GM20431 (cell line): ENCODE measurements around the gene VMO1.

Experiments
- in situ Hi-C: fragments of 300-500 bp; cut with MseI, MboI; formaldehyde crosslinking; loops from one replicate; pipeline ENCODE4 v1.15.0; 2020; ENCODE audit warnings: low sequenced_read_pairs; ENCODE audit not compliant: unreplicated experiment

Gene VMO1

DNA sequence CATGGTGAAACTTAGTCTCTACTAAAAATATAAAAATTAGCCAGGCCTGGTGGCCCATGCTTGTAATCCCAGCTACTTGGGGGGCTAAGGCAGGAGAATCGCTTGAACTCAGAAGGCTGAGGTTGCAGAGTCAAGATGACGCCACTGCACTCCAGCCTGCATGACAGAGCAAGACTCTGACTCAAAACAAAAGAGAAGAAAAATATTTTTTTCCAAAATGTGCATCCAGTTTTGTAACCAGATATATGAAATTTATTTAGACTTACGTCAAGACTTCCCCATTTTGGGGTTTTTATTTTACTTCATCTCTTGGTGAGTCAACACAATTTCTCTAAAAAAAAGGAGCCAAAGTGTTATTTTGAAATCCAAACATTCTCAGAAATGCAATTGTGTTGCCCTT, 20.0 kb downstream of the VMO1 start:
- in situ Hi-C loops = no loop called here

DNA sequence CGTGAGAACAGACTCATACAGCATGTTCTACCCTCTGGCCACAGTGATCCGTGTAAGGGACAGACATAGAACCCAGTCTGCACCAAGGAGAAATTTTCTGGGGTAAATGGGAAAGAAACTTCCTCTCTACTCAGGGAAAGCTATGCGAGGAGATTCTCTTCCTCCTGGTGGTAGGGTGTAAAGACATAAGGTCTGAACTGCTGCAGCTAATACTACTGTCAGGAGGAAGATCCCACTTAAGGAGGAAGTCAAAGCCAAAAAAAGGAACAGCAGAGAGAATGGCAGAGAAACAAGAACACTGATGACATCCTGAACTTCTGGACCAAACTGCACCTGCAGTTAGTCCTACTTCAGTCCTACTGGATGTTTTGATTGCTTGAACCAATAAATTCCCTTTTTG, 21.6 kb downstream of the VMO1 start:
- in situ Hi-C loops = no loop called here

DNA sequence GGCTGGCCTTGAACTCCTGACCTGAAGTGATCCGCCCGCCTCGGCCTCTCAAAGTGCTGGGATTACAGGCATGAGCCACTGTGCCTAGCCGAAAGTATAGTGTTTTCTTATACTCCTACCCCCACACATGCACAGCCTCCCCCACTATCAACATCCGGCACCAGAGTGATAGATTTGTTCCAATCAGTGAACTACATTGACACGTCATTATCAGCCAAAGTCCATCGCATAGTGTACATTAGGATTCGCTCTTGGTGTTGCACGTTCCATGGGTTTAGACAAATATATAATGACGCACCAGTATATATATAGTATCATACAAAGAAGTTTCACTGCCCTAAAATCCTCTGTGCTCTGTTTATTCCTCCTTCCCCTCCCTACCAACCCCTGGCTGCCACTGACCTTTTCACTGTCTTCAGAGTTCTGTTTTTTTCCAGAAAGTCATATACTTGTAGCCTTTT, 26.4 kb downstream of the VMO1 start:
- in situ Hi-C loops = no loop called here

DNA sequence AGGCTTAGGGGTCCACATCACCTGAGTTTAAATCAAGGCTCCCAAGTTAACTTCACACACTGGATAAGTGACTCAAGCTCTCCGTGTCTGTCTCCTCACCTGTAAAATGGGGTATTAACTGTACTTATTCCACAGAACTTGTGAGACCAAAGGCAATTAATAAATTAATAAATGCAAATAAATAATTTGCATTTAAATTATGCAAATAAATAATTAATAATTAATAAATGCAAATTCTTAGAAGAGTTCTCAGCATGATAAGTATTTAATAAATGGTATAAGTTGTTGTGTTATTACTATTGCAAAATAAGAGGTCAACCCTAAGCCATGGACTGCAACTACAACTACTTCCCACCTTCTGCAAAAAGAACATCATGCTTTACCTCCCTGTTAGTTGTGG, 32.8 kb downstream of the VMO1 start:
- in situ Hi-C loops = no loop called here

DNA sequence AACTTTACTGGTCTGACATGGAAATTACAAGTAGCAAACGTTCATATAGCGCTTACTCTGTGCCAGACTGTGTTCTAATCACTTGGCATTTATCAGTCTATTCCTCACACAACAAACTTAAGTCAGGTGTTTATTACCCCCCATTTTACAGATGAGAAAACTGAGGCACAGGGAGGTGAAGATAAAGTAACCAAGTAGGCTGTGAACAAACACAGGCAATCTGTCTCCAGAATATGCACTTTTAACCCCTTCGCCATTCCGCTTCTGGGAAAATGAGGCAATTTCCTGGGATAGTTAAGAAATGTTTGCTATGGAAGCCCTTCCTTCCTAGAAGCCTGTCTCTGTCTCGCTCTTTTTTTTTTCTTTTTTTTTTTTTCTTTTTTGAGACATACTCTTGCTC, 34.2 kb downstream of the VMO1 start:
- in situ Hi-C loops = no loop called here

DNA sequence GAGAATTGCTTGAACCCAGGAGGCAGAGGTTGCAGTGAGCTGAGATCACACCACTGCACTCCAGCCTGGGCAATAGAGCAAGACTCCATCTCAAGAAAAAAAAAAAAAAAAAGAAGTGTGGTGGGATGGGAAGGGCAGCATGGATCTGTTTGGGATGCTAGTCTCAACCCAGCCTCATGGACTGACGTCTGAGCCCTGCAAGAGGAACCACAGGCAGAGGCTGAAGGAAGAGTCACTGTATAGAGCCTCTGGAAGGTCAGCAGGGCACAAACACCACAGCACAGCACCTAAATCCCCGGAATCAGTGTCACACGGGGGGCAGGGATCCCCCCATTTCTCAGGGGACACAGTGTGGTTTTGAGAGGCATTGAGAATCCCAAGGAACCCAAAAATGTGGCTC, 35.6 kb downstream of the VMO1 start:
- in situ Hi-C loops = no loop called here

DNA sequence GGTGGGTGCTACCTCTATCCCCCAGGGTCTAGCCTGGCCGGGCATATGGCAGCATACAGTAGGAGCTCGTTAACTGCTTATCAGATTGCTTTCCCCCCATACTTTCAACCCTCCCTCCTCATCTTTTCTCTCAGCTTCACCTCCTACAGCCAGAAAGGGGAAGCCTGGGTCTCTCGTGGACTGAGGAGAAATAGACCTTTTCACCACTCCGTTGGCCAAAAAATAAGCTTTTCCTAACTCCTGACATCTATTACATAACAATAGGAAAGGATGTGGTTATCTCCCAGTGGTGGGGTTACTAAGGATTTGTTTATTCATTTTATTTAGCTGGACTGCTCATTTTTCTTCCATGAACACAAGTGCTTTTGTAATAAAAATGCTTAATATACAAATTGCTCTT, 37.5 kb downstream of the VMO1 start:
- in situ Hi-C loops = no loop called here

DNA sequence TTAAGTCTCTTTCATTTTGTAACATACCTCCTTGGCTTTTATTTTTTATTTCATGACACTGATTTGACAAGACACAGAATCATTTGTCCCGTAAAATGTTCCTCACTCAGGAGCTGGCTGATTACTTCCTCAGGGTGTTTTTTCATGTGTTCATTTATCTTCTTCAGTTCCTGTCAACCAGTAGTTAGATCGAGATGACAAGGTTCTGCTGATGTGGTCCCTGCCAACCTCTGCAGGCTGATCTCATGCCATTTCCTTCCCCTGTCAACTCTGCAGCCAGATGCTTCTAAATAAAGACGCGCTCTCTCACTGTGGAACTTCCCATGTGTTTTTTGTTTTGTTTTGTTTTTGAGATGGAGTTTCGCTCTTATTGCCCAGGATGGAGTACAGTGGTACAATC, 38.3 kb downstream of the VMO1 start:
- in situ Hi-C loops = no loop called here

DNA sequence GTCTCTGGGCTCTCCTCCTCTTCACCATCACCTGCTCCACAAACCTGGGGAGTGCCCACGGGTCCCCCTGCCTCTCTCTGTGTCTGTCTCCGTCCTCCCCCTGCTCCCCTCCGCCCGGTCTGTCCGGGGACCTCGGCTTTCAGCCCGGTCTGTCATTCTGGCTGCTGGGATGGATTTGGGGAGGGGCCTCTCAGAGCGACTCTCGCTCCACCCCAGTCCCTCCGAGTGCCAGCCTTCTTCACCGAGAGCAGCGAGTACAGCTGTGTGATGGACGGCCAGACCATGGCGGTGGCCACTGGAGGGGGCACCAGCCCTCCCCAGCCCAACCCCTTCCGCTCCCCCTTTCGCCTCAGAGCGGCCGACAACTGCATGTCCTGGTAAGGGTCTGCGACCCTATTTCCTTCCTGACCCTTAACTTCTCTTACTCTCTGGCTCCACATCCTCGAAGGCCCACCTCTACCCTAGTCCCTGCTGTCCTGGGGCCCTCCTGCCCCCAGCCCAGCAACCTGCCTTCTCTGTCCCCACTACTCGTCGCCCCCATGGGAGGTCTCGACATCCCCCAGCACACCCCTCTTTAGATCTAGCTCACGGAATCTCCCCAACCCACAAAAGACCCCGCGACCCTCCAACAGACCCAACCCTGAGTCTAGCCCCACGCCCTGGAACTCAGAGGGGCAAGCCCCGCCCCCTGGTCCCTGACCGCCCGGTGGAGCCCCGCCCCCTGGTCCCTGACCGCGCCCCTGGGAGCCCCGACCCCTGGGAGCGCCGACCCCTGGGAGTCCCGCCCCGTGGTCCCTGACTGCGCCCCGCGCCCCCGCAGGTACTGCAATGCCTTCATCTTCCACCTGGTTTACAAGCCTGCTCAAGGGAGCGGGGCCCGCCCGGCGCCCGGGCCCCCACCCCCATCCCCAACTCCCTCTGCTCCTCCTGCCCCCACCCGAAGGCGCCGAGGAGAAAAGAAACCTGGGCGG, 40.9 kb downstream of the VMO1 start:
- in situ Hi-C loops = no loop called here

DNA sequence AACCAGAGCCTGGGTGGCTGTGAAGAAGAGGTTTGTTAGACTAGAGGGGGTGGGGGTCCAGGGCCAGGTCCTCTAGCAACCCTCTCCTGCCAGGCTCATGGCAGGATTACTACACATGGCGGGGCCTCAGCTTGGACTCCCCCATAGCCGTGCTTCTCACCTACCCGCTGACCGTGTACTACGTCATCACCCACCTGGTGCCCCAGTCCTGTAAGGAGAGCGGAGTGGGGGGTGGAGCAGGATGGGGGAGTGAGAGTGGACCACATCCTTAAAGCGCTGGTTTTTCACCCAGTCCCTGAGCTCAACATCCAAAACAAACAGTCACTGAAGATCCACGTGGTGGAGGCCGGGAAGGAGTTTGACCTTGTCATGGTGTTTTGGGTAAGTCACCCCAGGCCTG, 42.3 kb downstream of the VMO1 start:
- in situ Hi-C loops = no loop called here

DNA sequence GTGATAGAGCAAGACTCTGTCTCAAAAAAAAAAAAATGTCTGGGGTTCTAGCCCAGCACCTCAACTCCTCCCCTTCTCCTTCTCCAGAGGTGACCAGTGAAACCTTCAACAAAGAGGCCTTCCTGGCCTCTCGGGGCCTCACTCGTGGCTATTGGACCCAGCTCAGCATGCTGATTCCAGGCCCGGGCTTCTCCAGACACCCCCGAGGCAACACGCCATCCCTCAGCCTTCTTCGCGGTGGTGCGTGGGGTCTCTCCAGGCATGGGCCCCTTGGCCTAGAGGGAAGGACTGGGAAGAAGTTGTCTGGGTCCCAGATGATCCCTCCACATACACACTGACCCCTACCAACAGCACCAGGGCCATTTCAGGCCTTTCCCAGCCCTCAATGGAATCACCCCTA, 42.9 kb downstream of the VMO1 start:
- in situ Hi-C loops = no loop called here

DNA sequence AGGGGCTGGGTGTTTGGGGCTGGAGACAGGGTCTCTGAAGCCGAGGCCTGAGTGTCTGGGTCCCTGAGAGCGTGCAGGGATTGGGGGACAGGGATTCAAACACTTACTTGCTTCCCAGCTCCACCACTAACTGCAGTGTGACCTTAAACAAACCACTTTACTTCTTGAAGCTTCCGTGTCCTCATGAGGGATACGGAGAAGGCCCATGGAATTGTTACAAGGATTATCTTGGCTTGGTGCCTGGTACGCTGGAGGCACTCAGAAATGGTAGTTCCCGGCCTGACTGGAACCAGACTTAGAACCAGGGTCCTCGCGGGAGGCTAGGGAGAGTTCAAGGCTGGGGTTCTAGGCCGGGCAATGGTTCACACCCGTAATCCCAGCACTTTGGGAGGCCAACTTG, 43.5 kb downstream of the VMO1 start:
- in situ Hi-C loops = no loop called here

DNA sequence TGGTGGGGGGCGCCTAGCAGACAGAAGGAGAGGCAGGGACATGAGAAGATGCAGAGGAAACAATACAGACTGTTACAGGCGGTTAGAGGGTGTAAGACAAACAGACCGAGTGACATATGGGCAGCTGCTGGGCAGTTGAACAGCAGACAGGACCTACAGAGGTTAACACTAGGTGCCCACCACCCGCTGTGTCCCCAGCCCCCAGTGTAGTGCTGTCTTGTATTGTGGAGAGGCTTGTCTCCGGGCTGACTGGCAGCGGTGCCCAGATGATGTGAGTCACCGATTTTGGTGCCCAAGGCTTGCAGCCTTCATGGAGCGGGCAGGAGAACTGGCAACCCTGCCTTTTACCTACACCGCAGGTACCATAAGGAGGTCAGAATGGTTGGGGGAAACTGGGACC, 44.0 kb downstream of the VMO1 start:
- in situ Hi-C loops = no loop called here

DNA sequence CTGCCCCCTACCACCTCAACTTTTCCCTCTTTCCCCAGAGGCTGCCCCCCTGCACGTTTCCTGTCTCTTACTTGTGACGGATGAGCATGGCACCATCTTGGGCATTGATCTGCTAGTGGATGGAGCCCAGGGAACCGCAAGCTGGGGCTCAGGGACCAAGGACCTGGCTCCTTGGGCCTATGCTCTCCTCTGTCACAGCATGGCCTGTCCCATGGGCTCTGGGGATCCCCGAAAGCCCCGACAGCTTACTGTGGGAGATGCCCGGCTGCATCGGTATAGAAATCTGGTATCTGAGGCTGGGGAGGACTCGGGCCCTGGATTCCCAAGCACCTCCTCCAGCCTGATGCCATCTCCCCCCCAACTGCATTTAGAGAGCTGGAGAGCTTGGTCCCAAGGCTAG, 44.6 kb downstream of the VMO1 start:
- in situ Hi-C loops = no loop called here

DNA sequence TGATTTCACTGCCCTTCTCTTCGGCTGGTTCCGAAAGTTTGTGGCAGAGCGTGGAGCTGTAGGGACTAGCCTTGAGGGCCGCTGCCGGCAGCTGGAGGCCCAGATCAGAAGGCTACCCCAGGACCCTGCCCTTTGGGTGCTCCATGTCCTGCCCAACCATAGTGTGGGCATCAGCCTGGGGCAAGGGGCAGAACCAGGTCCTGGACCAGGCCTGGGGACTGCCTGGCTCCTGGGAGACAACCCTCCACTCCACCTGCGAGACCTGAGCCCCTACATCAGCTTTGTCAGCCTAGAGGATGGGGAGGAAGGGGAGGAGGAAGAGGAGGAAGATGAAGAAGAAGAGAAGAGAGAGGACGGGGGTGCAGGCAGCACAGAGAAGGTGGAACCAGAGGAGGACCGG, 45.6 kb downstream of the VMO1 start:
- in situ Hi-C loops = no loop called here

DNA sequence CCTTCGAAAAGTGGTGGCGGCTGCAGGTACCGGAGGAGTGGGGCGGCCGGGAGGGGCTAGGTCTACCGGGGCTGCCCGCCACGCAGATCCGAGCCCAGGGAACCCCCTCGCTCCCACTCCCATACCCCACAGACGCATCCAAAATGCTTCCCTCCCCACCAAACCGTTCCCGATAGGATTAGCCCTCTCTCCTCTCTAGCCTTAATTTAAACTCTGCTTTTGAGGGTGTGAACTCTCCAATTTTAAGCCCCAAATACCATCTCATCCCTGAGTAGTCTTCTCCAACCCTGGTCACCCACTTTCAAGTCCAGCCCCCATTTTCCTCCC, 46.2 kb downstream of the VMO1 start:
- in situ Hi-C loops = no loop called here

DNA sequence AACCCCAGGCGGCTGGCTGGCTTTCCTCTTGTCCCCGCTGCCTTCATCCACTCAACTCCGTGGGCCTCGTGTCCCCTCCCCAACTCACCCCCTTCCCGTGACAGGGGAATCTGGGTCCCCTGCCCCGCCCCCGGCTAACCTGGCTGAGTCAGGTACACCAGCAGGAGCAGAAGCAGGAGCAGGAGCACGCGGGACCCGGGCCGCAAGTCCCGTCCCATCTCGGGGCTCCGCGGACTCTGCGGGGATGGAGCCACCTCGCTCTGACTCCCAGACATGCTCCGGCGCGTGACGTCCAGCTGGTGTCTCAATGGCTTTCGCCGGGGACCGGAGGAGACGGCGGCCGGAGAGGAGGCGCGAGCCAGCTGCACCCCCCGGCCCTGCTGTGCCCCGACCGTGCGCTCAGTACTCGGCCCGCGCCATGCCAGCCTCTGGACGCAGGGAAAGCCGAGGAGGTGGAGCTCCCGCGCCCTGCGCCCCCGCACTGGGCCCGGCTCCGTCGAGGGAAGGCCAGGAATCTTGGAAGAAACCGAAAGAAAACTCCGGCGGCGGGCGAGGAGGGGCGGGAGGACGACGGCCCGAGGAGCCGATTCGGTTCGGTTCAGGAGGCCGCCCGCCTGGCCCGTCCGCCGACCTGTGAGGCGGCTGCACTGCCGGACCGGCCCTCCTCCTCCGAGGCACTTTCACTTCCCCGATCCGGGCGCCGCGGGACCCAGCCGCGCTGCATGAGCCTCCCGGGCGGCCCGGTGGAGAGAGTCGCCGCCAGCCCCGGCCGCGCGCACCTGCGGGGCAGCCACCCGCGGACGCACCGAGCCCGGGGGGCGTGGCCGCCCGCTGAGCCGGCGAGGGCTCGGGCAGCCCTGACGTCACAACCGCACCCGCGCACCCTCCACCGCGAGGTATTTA, 46.8 kb downstream of the VMO1 start, which contains the start of the genes CXCL16 and ZMYND15:
CXCL16 (minus strand) TSS at position 807 of the 903 bp plus-strand sequence; CDS start at position 218, 589 bp downstream.
ZMYND15 (plus strand) TSS at position 712 of the 903 bp plus-strand sequence. CDS start 716 bp downstream, outside the sequence.
- in situ Hi-C loops = no loop called here

DNA sequence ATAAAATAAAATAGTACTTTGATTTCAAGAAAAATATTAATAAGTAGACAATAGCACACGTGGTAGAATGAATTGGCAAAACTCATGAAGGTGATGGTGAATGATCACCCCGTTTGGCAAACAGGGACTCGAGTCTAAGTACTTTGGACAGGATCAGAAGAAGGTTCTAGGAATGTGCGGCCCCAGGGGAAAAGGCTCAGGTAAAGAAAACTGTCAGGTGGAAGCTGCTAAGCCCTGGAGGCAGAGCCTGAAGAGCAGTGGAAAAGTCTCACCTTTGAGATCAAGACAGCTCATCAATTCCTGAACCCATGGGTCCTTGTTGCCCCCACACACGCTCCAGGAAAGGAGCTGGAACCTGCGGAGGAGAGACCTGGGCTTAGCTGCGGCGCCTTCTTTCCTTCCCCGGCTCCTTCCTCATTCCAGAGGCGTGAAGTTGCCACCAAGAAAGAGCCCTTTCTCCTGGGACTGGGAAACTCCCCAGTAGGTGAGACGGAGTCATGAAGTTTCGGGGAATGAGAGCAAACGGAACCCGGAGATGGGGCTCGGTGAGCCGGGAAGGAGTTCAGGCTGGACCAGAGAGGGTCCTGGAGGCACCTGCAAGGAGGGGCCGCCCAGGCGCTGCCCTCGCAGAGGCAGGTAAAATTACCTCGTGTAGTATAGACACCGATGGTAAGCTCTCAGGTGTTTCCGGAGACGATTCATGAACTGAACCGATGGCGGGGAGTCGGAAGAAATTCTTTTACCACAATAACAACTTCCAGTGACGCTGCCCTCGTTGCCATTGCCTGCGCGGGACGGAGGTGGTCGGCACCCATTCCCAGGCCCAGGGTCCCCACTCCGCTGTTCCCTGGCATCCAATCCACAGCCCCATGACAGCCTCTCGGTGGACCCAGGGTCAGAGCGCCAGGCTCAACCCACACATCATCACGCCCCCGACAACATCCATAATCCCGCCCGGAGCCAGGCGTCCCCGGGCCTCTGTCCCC, 47.7 kb downstream of the VMO1 start:
- in situ Hi-C loops = no loop called here

DNA sequence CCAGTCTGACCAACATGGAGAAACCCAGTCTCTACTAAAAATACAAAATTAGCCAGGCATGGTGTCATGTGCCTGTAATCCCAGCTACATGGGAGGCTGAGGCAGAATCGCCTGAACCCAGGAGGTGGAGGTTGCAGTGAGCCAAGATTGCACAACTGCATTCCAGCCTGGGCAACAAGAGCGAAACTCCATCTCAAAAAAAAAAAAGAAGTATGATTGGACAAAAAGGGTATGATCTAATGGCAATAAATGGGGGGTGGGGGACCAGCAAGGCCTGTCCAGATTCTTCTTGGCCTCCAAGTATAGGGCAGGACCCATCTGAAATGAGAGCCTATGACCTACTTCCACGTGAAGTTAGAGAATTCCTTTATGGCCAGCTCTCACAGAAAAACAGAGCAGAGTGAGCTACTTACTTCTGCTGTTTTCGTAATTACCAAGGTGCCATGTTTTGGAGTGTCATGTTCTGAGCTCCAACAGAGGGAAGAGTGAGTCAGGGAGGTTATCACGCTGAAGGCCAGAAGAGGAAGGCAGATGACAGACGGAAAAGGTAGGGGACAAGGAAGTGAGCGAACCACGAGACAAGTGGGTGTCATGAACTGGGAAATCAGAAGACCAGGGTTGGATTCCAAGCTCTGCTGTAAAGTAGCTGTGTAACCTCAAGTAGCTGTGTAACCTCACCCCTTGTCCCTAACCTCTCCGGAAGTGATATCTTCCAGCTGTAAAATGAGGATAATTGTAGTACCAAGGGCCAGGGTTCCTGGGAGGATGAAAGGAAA, 50.1 kb downstream of the VMO1 start:
- in situ Hi-C loops = no loop called here
